ENCODE results near the gene ZNF527. TPM values are rescaled to one million over a fixed set of nuclear protein-coding genes. Genes with fewer than 3 reads are reported as not detected.

Gene ZNF527
- 5.3 and 8.2 TPM in 2 replicates for polyA plus RNA-seq (2011; rRNA removed)
- polyA plus RNA-seq (2012; cell fraction: cytosol; rRNA removed), result 2.4 TPM in 2 replicates
- polyA plus RNA-seq (2012; cell fraction: nucleus; rRNA removed), result 1.9 and 3.4 TPM in 2 replicates
- polyA plus RNA-seq (2017; fragmentation: RNase III; extraction: RNeasy Plus Mini Kit Qiagen cat#74134 plus additional on column Dnase treatment), result 4.1 to 4.9 TPM (median 4.4 TPM) in 3 replicates
- polyA minus RNA-seq (2011; rRNA and poly(A)+ RNA removed), result 5.7 and 5.9 TPM in 2 replicates

DNA sequence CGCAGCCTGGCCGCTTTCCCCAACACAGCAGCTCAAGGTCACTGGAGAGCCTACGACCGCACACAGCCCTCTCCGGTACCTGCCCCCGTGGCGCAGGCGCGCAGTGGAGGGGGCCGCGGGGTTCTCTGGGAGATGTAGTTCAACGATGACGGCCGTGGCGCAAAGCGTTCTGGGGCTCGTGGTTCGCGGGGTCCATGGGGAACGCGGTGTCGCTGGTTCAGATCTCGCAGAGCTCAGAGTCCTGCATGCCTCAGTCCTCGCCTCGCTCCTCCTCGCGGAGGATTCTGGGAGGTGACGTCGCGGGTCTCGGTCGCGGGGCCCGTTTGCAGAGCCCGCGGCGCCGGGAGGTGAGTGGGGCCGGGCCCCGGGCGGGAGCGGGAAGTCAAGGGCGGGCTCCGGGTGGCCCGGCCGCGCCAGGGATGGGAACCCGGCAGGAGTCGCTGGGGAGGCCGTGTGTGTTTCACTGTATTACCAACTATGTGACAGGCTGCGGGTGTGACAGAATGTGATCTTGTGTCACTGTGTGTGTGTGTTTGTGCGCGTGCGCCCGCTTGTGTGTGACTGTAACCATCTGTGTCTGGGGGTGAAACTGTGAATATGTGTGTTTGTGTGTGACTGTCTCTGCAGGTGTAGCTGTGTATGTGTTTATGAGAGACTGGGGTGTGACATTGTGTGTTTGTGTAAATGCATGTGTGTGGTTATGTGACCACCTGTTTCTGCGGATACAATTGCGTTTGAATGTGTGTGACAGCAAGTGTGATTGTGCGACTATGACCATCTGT is at the start of gene ZNF527:
ZNF527 (plus strand) TSS at position 220 of the 782 bp plus-strand sequence. CDS start 3,100 bp downstream, outside the sequence.
- Histone ChIP-seq H3K4me2 (peak within 1 kb of the TSS; percentile 73), H3K4me3 (peak within 1 kb of the TSS; percentile 58), H3K27ac (peak within 1 kb of the TSS; percentile 64 to 85), H3K9me3 (peaks cover 91% of the 10 kb centered on the region), H3K4me1 (no peaks in the 10 kb centered on the region)
- DNase-seq (ENCODE audit: low read depth in 1 of 2, low spot score in 1 of 2) (peak; percentile 99), FAIRE-seq (peak; percentile 98), ATAC-seq (peak; percentile 99 to 100)
- WGBS (ENCODE audit: missing lambda C conversion rate), result 6% methylated on average over 46 of the region's 58 CpGs
- ChIA-PET CTCF (interaction anchor here (0.6 to 1.2 kb wide), 5 partner anchors 9 to 983 kb away, joined by 3 to 5 read pairs (median 3); no protein-coding TSS in a partner anchor), POLR2A (interaction anchor here (0.6 to 2.0 kb wide), 13 partner anchors 32 to 1243 kb away, joined by 3 to 12 read pairs (median 5); partner anchors contain the start of genes ZNF146, ZNF383, ZNF540 and ZNF565)
- peak; percentile 8 for TF ChIP-seq ZFP36 (IDR thresholded peaks at IDR 0.05; ENCODE audit: borderline replicate concordance, partially characterized antibody)
- TF ChIP-seq NPAS2 (CRISPR knock-in tag; IDR thresholded peaks at IDR 0.05; ENCODE audit: borderline replicate concordance), result no peak
- TF ChIP-seq FOSL2 (IDR thresholded peaks at IDR 0.05), result no peak
- TF ChIP-seq FOSL2 (CRISPR knock-in tag; IDR thresholded peaks at IDR 0.05), result 0 out of 2 replicates have a peak, but pooled peaks have one; percentile 4
- 0 out of 2 replicates have a peak, but pooled peaks have one; percentile 61 for TF ChIP-seq RNF2 (IDR thresholded peaks at IDR 0.05; ENCODE audit: borderline replicate concordance, low read depth)
- TF ChIP-seq NR3C1 (IDR thresholded peaks at IDR 0.05), result no peak
- TF ChIP-seq, protein P1, sequence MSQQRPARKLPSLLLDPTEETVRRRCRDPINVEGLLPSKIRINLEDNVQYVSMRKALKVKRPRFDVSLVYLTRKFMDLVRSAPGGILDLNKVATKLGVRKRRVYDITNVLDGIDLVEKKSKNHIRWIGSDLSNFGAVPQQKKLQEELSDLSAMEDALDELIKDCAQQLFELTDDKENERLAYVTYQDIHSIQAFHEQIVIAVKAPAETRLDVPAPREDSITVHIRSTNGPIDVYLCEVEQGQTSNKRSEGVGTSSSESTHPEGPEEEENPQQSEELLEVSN (IDR thresholded peaks at IDR 0.05; ENCODE audit: borderline replicate concordance, low read depth), result peak; percentile 94
- TF ChIP-seq HOXA7 (CRISPR knock-in tag; IDR thresholded peaks at IDR 0.05), result no peak
- TF ChIP-seq HOXB5 (CRISPR knock-in tag; IDR thresholded peaks at IDR 0.05), result peak; percentile 73; the same call in 1 of the 2 replicates
- TF ChIP-seq ZSCAN20 (CRISPR knock-in tag; IDR thresholded peaks at IDR 0.05), result no peak
- no peak for TF ChIP-seq NFE2L2 (conservative IDR thresholded peaks at IDR 0.05; ENCODE audit: low read length)
- peak; percentile 67; the same call in 1 of the 2 replicates for TF ChIP-seq MYC (IDR thresholded peaks at IDR 0.05; ENCODE audit: borderline replicate concordance, low read length)
- TF ChIP-seq, protein P2, sequence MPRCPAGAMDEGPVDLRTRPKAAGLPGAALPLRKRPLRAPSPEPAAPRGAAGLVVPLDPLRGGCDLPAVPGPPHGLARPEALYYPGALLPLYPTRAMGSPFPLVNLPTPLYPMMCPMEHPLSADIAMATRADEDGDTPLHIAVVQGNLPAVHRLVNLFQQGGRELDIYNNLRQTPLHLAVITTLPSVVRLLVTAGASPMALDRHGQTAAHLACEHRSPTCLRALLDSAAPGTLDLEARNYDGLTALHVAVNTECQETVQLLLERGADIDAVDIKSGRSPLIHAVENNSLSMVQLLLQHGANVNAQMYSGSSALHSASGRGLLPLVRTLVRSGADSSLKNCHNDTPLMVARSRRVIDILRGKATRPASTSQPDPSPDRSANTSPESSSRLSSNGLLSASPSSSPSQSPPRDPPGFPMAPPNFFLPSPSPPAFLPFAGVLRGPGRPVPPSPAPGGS (IDR thresholded peaks at IDR 0.05), result peak; percentile 67; the same call in 1 of the 3 replicates
- TF ChIP-seq KDM1A (IDR thresholded peaks at IDR 0.05; ENCODE audit: low read depth), result 0 out of 2 replicates have a peak, but pooled peaks have one; percentile 10
- no peak for TF ChIP-seq CHD4 (IDR thresholded peaks at IDR 0.05; ENCODE audit: borderline replicate concordance)
- no peak for TF ChIP-seq CEBPB (IDR thresholded peaks at IDR 0.05)
- TF ChIP-seq JUN (IDR thresholded peaks at IDR 0.05), result peak; percentile 50 to 58; a peak in 2 of 5 replicates
- TF ChIP-seq, protein P3, sequence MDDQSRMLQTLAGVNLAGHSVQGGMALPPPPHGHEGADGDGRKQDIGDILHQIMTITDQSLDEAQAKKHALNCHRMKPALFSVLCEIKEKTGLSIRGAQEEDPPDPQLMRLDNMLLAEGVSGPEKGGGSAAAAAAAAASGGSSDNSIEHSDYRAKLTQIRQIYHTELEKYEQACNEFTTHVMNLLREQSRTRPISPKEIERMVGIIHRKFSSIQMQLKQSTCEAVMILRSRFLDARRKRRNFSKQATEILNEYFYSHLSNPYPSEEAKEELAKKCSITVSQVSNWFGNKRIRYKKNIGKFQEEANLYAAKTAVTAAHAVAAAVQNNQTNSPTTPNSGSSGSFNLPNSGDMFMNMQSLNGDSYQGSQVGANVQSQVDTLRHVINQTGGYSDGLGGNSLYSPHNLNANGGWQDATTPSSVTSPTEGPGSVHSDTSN (IDR thresholded peaks at IDR 0.05), result no peak
- TF ChIP-seq HDAC2 (IDR thresholded peaks at IDR 0.05), result no peak
- TF ChIP-seq, protein P4, sequence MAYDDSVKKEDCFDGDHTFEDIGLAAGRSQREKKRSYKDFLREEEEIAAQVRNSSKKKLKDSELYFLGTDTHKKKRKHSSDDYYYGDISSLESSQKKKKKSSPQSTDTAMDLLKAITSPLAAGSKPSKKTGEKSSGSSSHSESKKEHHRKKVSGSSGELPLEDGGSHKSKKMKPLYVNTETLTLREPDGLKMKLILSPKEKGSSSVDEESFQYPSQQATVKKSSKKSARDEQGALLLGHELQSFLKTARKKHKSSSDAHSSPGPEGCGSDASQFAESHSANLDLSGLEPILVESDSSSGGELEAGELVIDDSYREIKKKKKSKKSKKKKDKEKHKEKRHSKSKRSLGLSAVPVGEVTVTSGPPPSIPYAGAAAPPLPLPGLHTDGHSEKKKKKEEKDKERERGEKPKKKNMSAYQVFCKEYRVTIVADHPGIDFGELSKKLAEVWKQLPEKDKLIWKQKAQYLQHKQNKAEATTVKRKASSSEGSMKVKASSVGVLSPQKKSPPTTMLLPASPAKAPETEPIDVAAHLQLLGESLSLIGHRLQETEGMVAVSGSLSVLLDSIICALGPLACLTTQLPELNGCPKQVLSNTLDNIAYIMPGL (CRISPR knock-in tag; IDR thresholded peaks at IDR 0.05; ENCODE audit: borderline replicate concordance), result peak; percentile 52; the same call in 1 of the 2 replicates
- no peak for TF ChIP-seq BHLHE40 (IDR thresholded peaks at IDR 0.05; ENCODE audit: low read depth, low read length)
- TF ChIP-seq SMC3 (IDR thresholded peaks at IDR 0.05), result peak; percentile 19; the same call in 2 of the 3 replicates
- peak; percentile 46; the same call in 1 of the 2 replicates for TF ChIP-seq RFX5 (IDR thresholded peaks at IDR 0.05)
- no peak for TF ChIP-seq MAZ (IDR thresholded peaks at IDR 0.05; ENCODE audit: borderline replicate concordance, low read depth, low read length)
- TF ChIP-seq, protein P5, sequence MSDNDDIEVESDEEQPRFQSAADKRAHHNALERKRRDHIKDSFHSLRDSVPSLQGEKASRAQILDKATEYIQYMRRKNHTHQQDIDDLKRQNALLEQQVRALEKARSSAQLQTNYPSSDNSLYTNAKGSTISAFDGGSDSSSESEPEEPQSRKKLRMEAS (IDR thresholded peaks at IDR 0.05), result peak; percentile 96
- no peak for TF ChIP-seq RARB (CRISPR knock-in tag; IDR thresholded peaks at IDR 0.05)
- TF ChIP-seq RAD21 (conservative IDR thresholded peaks at IDR 0.05 in 1 of 2, IDR thresholded peaks at IDR 0.05 in 1 of 2), result no peak; a peak in 1 of 5 replicates
- no peak for TF ChIP-seq SREBF2 (IDR thresholded peaks at IDR 0.05)
- no peak for TF ChIP-seq KDM5A (IDR thresholded peaks at IDR 0.05)
- TF ChIP-seq POLR2AphosphoS2 (conservative IDR thresholded peaks at IDR 0.05; ENCODE audit: low read length), result no peak
- TF ChIP-seq, protein P6, sequence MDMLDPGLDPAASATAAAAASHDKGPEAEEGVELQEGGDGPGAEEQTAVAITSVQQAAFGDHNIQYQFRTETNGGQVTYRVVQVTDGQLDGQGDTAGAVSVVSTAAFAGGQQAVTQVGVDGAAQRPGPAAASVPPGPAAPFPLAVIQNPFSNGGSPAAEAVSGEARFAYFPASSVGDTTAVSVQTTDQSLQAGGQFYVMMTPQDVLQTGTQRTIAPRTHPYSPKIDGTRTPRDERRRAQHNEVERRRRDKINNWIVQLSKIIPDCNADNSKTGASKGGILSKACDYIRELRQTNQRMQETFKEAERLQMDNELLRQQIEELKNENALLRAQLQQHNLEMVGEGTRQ (IDR thresholded peaks at IDR 0.05), result peak; percentile 61
- peak; percentile 85 for TF ChIP-seq ESRRA (IDR thresholded peaks at IDR 0.05; ENCODE audit: borderline replicate concordance, low read length)
- TF ChIP-seq PHF8 (IDR thresholded peaks at IDR 0.05; ENCODE audit: borderline replicate concordance, low read depth), result peak; percentile 96
- TF ChIP-seq CHD2 (IDR thresholded peaks at IDR 0.05; ENCODE audit: low read length, partially characterized antibody), result peak; percentile 79
